Brain microvascular endothelial cell (primary cell): ENCODE measurements around the gene RTN4RL2.

Source experiments
- DNase-seq: peaks from one replicate; pipeline ENCODE4 v3.0.0-alpha.2; 2020
- H3K27ac ChIP-seq: fragments of 250-450 bp; sonication (Bioruptor Pico); 2 replicates; pipeline ENCODE4 v1.5.1; 2020; ENCODE audit warnings: mild to moderate bottlenecking, moderate library complexity
- H3K27me3 ChIP-seq: fragments of 250-450 bp; sonication (Bioruptor Pico); replicated peaks from 2 replicates; pipeline ENCODE4 v1.5.1; 2020; ENCODE audit warnings: mild to moderate bottlenecking
- H3K36me3 ChIP-seq: fragments of 250-450 bp; sonication (Bioruptor Pico); replicated peaks from 2 replicates; pipeline ENCODE4 v1.5.1; 2020; ENCODE audit warnings: mild to moderate bottlenecking
- H3K4me3 ChIP-seq: 2 replicates; pipeline ENCODE4 v1.5.1; 2011; ENCODE audit warnings: low read depth, mild to moderate bottlenecking, control low read depth, low read length, moderate library complexity
- CTCF ChIP-seq: IDR thresholded peaks from 2 replicates; pipeline ENCODE4 v1.5.1; 2011; ENCODE audit warnings: low read depth, mild to moderate bottlenecking, moderate library complexity, low read length, control low read depth, inconsistent platforms; ENCODE audit errors: missing control alignments
- in situ Hi-C: cut with HindIII; loops from 2 replicates; pipeline ENCODE4 v1.10.0; 2017; ENCODE audit warnings: low sequenced_read_pairs, low pct_ligation_motif_present

Gene RTN4RL2

GRCh38 chr11:57463671-57464538, 3.6 kb downstream of the RTN4RL2 start:
- Histone ChIP-seq H3K4me3 (no peak overlapping the region), H3K36me3 (no peaks in the 10 kb centered on the region), H3K27me3 (peaks cover 35% of the 10 kb centered on the region), H3K27ac (no peak overlapping the region)
- in situ Hi-C loops = no loop called here
- no peak for DNase-seq
- no peak for TF ChIP-seq CTCF

GRCh38 chr11:57464539-57465181, 4.3 kb downstream of the RTN4RL2 start:
- H3K27ac ChIP-seq = no peak overlapping the region
- no peak for DNase-seq
- H3K27me3 ChIP-seq = peaks cover 28% of the 10 kb centered on the region
- no peaks in the 10 kb centered on the region for H3K36me3 ChIP-seq
- TF ChIP-seq CTCF = no peak
- H3K4me3 ChIP-seq = no peak overlapping the region
- in situ Hi-C loops = no loop called here

GRCh38 chr11:57466680-57467079, 6.4 kb downstream of the RTN4RL2 start:
- H3K36me3 ChIP-seq = no peaks in the 10 kb centered on the region
- H3K27me3 ChIP-seq = peaks cover 15% of the 10 kb centered on the region
- H3K4me3 ChIP-seq = no peak overlapping the region
- in situ Hi-C loops = no loop called here
- TF ChIP-seq CTCF = no peak
- H3K27ac ChIP-seq = no peak overlapping the region
- DNase-seq = no peak

- no peak overlapping the region for H3K4me3 ChIP-seq
- H3K27ac ChIP-seq = no peak overlapping the region
- no peak for TF ChIP-seq CTCF
- no peak for DNase-seq
- peaks cover 6% of the 10 kb centered on the region for H3K27me3 ChIP-seq
- no peaks in the 10 kb centered on the region for H3K36me3 ChIP-seq
- in situ Hi-C loops = no loop called here
Observed at GRCh38 chr11:57467508-57468157, 7.3 kb downstream of the RTN4RL2 start.

- in situ Hi-C loops = no loop called here
- TF ChIP-seq CTCF = no peak
Observed at GRCh38 chr11:57468276-57468675, 7.9 kb downstream of the RTN4RL2 start.

More at GRCh38 chr11:57468276-57468675, 7.9 kb downstream of the RTN4RL2 start:
- Histone ChIP-seq H3K36me3 (no peaks in the 10 kb centered on the region), H3K4me3 (no peak overlapping the region), H3K27me3 (no peaks in the 10 kb centered on the region), H3K27ac (no peak overlapping the region)
- DNase-seq = no peak
